Esophagus muscularis mucosa (tissue), 4 donors: ENCODE measurements around the gene CFAP73. TPM values are rescaled to one million over a fixed set of nuclear protein-coding genes. Genes with fewer than 3 reads are reported as not detected.
"Not testable (repeated sequence)": the region's sequence is repeated elsewhere in the genome, so short reads cannot be mapped to it uniquely, and the experiment has no call there.

Source experiments
- DNase-seq: peaks from one replicate; pipeline ENCODE4 v3.0.0-alpha.2; 2017; ENCODE audit errors: extremely low spot score
- H3K27ac ChIP-seq, 4 donors: fragments of 200-600 bp; sonication (generic); replicated peaks in 1 of 4; 1 replicate in 3 of 4; 2 replicates in 1 of 4; pipeline ENCODE4 v1.5.1; 2016 to 2019; ENCODE audit warnings: mild to moderate bottlenecking in 1 of 4
- H3K27me3 ChIP-seq, 4 donors: fragments of 200-600 bp; sonication (generic); one replicate each; pipeline versions ENCODE4 v1.5.1 to v1.6.0; 2016 to 2019
- H3K36me3 ChIP-seq, 4 donors: fragments of 200-600 bp; sonication (generic); one replicate each; pipeline ENCODE4 v1.5.1; 2016 to 2019
- H3K4me1 ChIP-seq, 4 donors: fragments of 200-600 bp; sonication (generic); one replicate each; pipeline ENCODE4 v1.5.1; 2016 to 2019
- H3K4me3 ChIP-seq, 4 donors: fragments of 200-600 bp; sonication (generic); 1 replicate in 2 of 4; 2 replicates in 2 of 4; pipeline ENCODE4 v1.5.1; 2016 to 2019; ENCODE audit warnings: mild to moderate bottlenecking in 4 of 4, moderate library complexity in 1 of 4
- H3K9me3 ChIP-seq, 4 donors: fragments of 200-600 bp; sonication (generic); 1 replicate in 3 of 4; 2 replicates in 1 of 4; pipeline ENCODE4 v1.5.1; 2016 to 2019
- EP300 ChIP-seq: sonication (generic); formaldehyde crosslinking; IDR thresholded peaks from one replicate; pipeline ENCODE4 v1.6.1; 2017; ENCODE audit warnings: antibody characterized with exemption
- POLR2A ChIP-seq: fragments of 450-650 bp; IDR thresholded peaks from one replicate; pipeline ENCODE4 v1.6.1; 2017; ENCODE audit warnings: antibody characterized with exemption, moderate library complexity, mild to moderate bottlenecking, low read depth
- POLR2AphosphoS5 ChIP-seq, 2 donors: sonication (generic); formaldehyde crosslinking; IDR thresholded peaks; one replicate each; pipeline ENCODE4 v1.6.1; 2017; ENCODE audit warnings: antibody characterized with exemption in 2 of 2
- WGBS: methylation state at CpG from one replicate; pipeline ENCODE4 v1.1.5; 2018; 5-methylcytosine and 5-hydroxymethylcytosine counted together
- intact Hi-C: fragments of 100-400 bp; cut with DNase I; formaldehyde crosslinking; loops from one replicate; pipeline ENCODE4 v1.15.1; 2023
- total RNA-seq, 4 donors: library from RNA; depleted of rRNA; stranded (reverse); fragments of >200 nt; gene quantifications; one replicate each; pipeline versions ENCODE4 v1.1.0 to v1.2.1, GENCODE V29; 2016
- TF ChIP-seq, protein P1 (sequence below), 3 experiments: fragments of 200-600 bp in 2 of 3; fragments of 450-650 bp in 1 of 3; sonication (generic) in 2 of 3; IDR thresholded peaks; one replicate each; pipeline ENCODE4 v1.5.1; 2017 to 2019; ENCODE audit warnings: antibody characterized with exemption in 3 of 3, mild to moderate bottlenecking in 2 of 3, moderate library complexity in 1 of 3

The CFAP73 gene
- total RNA-seq, 4 donors from 2014 or later = not detected

DNA sequence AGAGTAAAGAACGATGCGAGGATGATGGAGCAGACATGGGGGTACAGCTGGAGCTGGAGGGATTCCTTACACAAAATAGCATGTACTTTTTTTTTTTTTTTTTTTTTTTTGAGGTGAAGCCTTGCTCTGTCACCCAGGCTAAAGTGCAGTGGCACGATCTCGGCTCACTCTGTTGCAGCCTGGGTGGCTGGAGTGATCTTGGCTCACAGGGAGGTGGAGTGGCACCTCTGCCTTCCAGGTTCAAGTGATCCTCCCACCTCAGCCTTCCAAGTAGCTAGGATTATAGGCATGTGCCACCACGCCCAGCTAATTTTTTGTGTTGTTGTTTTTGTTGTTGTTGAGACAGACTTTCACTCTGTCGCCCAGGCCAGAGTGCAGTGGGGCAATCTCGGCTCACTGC, 8.8 kb upstream of the CFAP73 start:
- no peaks in the 10 kb centered on the region for H3K9me3 ChIP-seq
- intact Hi-C loops = no loop called here
- WGBS = 83% methylated on average over 7 of the region's 7 CpGs

GRCh38 chr12:113141716-113142115, 7.8 kb upstream of the CFAP73 start:
- peak overlapping the region in 1 of 4 donors; percentile 40 for H3K27ac ChIP-seq
- intact Hi-C loops, H3K4me1 ChIP-seq, DNase-seq, H3K36me3 ChIP-seq, H3K4me3 ChIP-seq, H3K9me3 ChIP-seq: not testable (repeated sequence)
- peaks cover 0 to 25% (median 0%) of the 10 kb centered on the region in 4 donors for H3K27me3 ChIP-seq
- 73% methylated on average over 3 of the region's 3 CpGs for WGBS

More for the DNA sequence above, 8.8 kb upstream of the CFAP73 start:
- peaks cover 0 to 35% (median 0%) of the 10 kb centered on the region in 4 donors for H3K27me3 ChIP-seq
- TF ChIP-seq, protein P1, sequence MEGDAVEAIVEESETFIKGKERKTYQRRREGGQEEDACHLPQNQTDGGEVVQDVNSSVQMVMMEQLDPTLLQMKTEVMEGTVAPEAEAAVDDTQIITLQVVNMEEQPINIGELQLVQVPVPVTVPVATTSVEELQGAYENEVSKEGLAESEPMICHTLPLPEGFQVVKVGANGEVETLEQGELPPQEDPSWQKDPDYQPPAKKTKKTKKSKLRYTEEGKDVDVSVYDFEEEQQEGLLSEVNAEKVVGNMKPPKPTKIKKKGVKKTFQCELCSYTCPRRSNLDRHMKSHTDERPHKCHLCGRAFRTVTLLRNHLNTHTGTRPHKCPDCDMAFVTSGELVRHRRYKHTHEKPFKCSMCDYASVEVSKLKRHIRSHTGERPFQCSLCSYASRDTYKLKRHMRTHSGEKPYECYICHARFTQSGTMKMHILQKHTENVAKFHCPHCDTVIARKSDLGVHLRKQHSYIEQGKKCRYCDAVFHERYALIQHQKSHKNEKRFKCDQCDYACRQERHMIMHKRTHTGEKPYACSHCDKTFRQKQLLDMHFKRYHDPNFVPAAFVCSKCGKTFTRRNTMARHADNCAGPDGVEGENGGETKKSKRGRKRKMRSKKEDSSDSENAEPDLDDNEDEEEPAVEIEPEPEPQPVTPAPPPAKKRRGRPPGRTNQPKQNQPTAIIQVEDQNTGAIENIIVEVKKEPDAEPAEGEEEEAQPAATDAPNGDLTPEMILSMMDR (IDR thresholded peaks at IDR 0.05) = no peak
- TF ChIP-seq POLR2AphosphoS5 (IDR thresholded peaks at IDR 0.05) (no peak), POLR2A (no peak), EP300 (no peak)
- no peak for DNase-seq
- H3K4me1 ChIP-seq = peaks cover 0 to 5% (median 1%) of the 10 kb centered on the region in 4 donors
- no peaks in the 10 kb centered on the region for H3K36me3 ChIP-seq
- no peak overlapping the region for H3K4me3 ChIP-seq
- no peak overlapping the region for H3K27ac ChIP-seq

DNA sequence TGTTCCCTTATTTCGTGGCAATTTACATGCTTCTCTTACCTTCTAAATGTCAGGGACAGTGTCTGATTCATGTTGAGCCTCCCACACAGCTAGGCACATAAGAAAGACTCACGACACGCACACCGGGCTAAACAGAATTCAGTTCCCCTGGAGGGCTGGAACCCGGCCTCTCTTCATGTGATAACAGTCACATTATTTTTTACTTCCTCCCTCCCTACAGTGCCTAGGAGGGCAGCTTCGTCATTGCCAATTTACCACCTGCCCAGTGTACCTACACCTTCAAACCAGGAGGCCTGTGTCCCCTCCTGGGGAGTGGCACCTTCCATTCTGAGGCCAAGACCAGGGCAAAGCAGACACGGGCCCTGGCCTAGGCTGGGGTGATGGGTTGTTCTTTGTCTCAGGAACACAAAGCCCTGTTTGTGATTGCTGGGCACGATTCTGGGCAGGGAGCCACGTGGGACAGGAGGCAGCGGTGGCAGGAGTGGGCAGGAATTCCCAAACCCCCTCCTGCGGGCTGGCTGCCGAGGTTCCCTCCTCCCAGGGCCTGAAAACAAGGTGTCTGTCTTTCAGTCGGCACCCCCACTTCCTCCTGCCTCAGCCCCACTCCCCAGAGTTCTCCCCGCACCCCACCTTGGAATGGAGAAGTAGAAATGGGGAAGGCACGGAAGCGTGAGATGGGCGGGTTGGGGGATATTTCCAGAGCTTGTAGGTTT, 7.2 kb upstream of the CFAP73 start:
- TF ChIP-seq EP300 (no peak), POLR2AphosphoS5 (IDR thresholded peaks at IDR 0.05) (no peak), POLR2A (no peak)
- TF ChIP-seq, protein P1 (IDR thresholded peaks at IDR 0.05) = no peak
- Histone ChIP-seq H3K36me3 (no peaks in the 10 kb centered on the region), H3K27me3 (peaks cover 0 to 19% (median 0%) of the 10 kb centered on the region in 4 donors), H3K4me1 (no peaks in the 10 kb centered on the region), H3K4me3 (no peak overlapping the region), H3K9me3 (peaks cover 0 to 6% (median 0%) of the 10 kb centered on the region in 4 donors), H3K27ac (peak overlapping the region in 3 of 4 donors; percentile 33 to 40 (median 35))
- intact Hi-C loops = no loop called here
- 70% methylated on average over 17 of the region's 17 CpGs for WGBS
- no peak for DNase-seq

- peak overlapping the region in 1 of 4 donors; percentile 35 for H3K27ac ChIP-seq
Observed at GRCh38 chr12:113142886-113143332, 6.6 kb upstream of the CFAP73 start.

DNA sequence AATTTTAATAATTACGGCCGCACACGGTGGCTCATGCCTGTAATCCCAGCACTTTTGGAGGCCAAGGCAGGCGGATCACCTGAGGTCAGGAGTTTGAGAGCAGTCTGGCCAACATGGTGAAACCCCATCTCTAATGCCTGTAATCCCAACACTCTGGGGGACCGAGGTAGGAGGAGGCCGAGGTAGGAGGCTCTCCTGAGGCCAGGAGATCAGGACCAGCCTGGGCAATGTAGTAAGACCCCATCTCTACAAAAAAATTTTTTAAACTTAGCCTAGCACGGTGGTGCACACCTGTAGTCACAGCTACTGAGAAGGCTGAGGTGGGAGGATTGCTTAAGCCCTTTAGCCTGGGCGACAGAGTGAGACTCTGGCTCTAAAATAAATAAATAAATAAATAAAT, 5.6 kb upstream of the CFAP73 start:
- Histone ChIP-seq H3K4me3 (no peak overlapping the region), H3K9me3 (peaks cover 0 to 6% (median 0%) of the 10 kb centered on the region in 4 donors), H3K27ac (no peak overlapping the region), H3K4me1 (no peaks in the 10 kb centered on the region), H3K27me3 (peaks cover 0 to 8% (median 0%) of the 10 kb centered on the region in 4 donors), H3K36me3 (no peaks in the 10 kb centered on the region)
- no peak for DNase-seq
- intact Hi-C loops = no loop called here
- WGBS = 88% methylated on average over 8 of the region's 8 CpGs
- TF ChIP-seq, protein P1 (IDR thresholded peaks at IDR 0.05) = no peak
- TF ChIP-seq POLR2A (no peak), POLR2AphosphoS5 (IDR thresholded peaks at IDR 0.05) (no peak), EP300 (no peak)

More at GRCh38 chr12:113142886-113143332, 6.6 kb upstream of the CFAP73 start:
- intact Hi-C loops = no loop called here
- no peaks in the 10 kb centered on the region for H3K4me1 ChIP-seq
- TF ChIP-seq POLR2AphosphoS5 (IDR thresholded peaks at IDR 0.05) = no peak
- no peak for TF ChIP-seq EP300
- TF ChIP-seq POLR2A = no peak
- TF ChIP-seq, protein P1 (IDR thresholded peaks at IDR 0.05) = no peak
- peaks cover 0 to 13% (median 0%) of the 10 kb centered on the region in 4 donors for H3K27me3 ChIP-seq
- H3K36me3 ChIP-seq = no peaks in the 10 kb centered on the region
- DNase-seq = no peak
- H3K4me3 ChIP-seq = no peak overlapping the region
- 67% methylated on average over 5 of the region's 5 CpGs for WGBS
- H3K9me3 ChIP-seq = peaks cover 0 to 6% (median 0%) of the 10 kb centered on the region in 4 donors
